ENCODE measurements around the gene MARK1.

MARK1 gene

GRCh38 chr1:220692436-220693228 is 164.7 kb downstream of the MARK1 start:
- DNase-seq, result no peak

DNA sequence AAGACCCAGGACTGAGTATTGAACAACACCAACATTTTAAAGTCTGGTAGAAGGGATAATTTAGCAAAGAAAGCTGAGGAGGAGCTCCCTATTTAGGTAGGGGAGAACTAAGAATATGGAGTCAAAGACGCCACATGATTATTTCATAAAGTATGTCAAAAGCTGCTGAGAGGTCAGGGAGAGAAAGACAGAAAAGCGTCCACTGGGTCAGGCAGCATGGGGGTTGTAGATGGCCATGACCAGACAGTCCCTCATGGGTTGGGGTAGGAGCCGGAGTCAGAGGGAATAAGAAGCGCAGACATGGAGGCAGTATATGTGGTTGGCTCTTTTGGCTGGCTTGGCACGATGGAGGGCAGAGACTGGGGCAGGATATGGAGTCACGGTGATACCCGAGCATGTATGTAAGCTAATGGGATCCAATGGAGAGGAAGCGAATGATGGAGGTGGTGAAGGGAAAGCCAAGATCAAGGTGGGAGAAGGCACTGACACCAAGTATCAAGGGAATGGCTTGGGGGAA is 167.0 kb downstream of the MARK1 start:
- DNase-seq, result no peak

GRCh38 chr1:220695426-220695825 is 167.5 kb downstream of the MARK1 start:
- no peak for DNase-seq

GRCh38 chr1:220696226-220696862 is 168.4 kb downstream of the MARK1 start:
- DNase-seq, result no peak

- no peak for DNase-seq
Observed at GRCh38 chr1:220696863-220697231, 168.9 kb downstream of the MARK1 start.

GRCh38 chr1:220697326-220697725 is 169.4 kb downstream of the MARK1 start:
- no peak for DNase-seq

GRCh38 chr1:220698607-220699016 is 170.7 kb downstream of the MARK1 start:
- no peak for DNase-seq

DNA sequence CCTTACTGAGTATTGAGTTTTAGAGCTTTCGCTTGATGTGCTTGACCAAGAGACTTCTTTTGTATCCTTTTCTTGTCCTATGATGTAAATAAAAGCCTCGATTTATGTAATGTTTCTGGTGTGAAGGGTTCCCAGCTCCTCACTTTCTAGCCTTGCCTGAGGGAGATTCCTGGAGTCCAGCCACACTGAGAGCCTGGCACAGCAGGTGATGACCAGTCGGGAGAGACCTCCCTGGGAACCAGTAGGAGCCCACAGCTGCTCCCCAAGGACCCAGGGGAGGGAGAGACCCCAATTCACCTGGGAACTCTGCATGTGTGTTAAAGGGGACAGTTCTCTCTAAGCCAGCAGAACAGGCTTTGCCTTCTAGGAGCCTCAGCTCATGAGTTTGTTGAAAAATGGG is 171.1 kb downstream of the MARK1 start:
- DNase-seq, result no peak

DNA sequence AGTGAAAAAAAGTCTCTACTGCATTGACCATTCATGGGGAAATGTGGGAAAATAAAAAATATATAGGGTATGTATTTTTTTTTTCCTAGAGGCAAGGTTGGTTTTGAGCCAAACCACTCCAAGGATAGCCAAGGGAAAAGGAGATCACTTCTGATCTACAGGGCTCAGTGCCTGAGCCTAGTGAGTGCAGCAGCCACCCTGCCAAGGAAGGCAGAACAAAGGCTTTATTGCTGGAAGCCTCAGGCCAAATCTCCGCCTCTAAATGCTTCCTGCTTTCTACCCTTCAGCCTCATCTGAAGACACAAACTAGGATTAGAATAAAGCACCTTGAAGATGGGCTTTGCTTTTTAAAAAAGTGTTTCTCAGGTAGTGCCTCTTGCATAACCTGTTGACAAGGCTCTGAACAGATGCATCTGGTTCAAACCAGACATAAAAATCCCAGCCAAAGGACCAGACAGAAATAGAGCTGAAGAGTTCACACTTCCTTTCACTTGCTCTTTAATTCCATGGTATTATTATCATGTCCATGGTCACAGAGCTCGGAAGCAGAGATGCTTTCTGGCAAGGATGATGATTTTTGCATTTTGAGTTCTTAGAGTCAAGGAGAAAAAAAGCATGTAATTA is 172.7 kb downstream of the MARK1 start:
- peak; percentile 29 for DNase-seq

GRCh38 chr1:220701974-220702373 is 174.0 kb downstream of the MARK1 start:
- no peak for DNase-seq

DNA sequence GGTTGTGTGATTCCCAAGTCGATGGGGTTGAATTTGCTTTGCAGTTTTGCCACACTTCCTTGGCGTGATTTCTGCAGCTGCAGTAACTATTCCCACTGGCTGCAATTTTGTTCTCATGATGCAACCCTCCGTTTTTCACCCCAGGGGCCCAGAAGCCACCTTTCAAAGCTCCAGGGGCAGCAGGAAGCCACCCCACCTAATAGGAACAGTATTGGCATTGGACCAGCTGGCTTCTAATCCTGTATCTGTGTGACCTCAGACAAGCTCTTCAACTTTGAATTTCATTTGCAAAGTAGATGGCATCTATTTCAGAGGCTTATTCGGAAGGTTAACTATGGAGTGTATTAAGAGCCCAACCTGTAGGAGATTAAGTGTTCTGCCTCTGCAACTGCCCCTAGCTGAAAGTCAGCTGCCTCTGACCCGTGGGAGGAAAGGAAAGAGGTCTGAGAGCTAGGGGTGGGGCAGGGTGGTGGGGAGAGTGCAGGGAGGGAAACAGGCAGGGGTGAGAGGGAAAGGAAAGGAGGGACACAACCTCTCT is 174.9 kb downstream of the MARK1 start:
- DNase-seq, result peak; percentile 81

- DNase-seq, result no peak
Observed at GRCh38 chr1:220703305-220703704, 175.4 kb downstream of the MARK1 start.

- DNase-seq, result no peak
Observed at GRCh38 chr1:220705782-220706181, 177.8 kb downstream of the MARK1 start.

- no peak for DNase-seq
Observed at GRCh38 chr1:220706480-220706879, 178.5 kb downstream of the MARK1 start.

DNA sequence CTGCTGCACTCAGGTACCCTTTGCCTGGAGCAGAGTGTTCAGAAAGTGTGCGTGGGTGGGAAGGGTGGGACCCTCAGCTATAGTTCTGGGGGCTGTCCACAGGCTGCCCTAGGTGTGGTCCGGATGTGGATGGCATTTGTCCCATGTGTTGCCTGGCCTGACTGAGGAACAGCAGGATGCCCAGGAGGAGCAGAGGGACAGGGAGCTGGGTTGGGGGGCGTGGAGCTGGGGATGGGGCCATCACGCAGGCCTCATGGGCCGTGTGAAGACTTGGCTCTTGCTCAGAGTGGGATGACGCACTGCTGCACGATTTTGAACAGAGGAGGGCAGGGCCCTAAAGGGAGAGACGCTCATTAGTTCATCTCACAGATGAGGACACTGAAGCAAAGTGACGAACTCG is 179.2 kb downstream of the MARK1 start:
- DNase-seq, result no peak

- no peak for DNase-seq
Observed at GRCh38 chr1:220708244-220708643, 180.3 kb downstream of the MARK1 start.

- DNase-seq, result peak; percentile 20
Observed at GRCh38 chr1:220708936-220709801, 181.2 kb downstream of the MARK1 start.

DNA sequence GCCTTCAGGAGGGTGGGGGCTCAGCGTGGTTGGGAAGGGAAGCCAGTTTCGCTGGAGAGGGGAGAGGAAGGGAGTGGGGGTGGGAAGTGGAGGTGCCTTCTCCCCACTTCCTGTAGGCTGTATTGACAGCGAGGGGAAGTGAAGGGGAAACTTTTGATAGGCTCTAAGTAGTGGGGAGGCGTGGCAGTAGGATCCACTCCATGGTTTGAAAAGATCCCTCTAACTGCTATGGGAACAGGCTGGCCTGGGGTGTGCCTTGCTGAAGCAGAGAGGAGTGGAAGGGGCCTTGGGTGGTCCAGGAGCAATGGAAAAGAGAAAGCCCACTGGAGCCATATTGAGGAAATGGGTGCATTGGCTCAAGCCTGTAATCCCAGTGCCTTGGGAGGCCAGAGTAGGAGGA is 182.4 kb downstream of the MARK1 start:
- no peak for DNase-seq

DNA sequence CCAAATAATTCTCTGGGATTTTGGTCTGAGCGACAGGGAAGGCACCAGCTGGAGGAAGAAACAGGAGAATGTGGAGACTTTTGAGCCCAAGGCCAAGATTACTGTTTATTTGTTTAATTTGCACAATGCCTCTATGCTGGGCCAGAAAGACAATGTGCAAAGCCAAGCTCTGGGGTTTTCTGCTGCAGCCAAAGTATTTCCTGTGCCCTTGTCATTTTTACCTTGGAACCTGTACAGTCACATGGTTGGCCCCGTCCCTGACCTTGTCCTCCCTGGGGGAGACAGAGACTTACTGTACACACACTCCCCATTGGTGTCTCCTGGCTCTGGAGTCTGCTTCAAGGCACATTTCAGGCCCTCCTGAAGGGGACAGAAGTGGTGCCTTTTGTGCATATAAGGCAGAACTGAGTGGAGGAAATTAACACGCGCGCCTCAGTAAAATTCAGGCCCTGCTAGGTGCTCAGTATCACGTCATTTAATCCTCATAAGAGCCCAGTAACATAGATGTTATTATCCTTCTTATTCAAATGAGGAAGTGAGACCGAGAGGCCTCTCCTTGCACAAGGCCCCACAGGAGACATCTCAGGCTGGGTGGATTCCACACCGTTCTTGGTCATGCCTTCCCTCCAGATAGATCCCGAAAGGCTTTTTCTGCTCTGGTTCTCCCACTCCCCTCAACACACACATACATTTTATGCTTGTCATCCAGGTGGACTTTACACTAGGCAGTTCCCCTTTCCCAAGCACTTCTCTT is 183.3 kb downstream of the MARK1 start:
- DNase-seq, result no peak

Data from NCI-H345 (cell line).